Liver (tissue), 9 donors: ENCODE results near the gene PDP2. TPM values are rescaled to one million over a fixed set of nuclear protein-coding genes. Genes with fewer than 3 reads are reported as not detected.

ENCODE experiments used
- DNase-seq: peaks from one replicate; pipeline ENCODE4 v3.0.0-alpha.2; 2017; ENCODE audit warnings: low spot score
- H3K27ac ChIP-seq, 2 donors: one replicate each; pipeline ENCODE4 v1.7.0; 2013; ENCODE audit warnings: inconsistent platforms in 2 of 2, low read length in 2 of 2, control low read depth in 1 of 2, low read depth in 1 of 2, mild to moderate bottlenecking in 1 of 2
- H3K27me3 ChIP-seq, 4 donors: one replicate each; pipeline versions ENCODE4 v1.6.1 to v1.7.0; 2013; ENCODE audit warnings: low read length in 3 of 4, inconsistent platforms in 1 of 4, mild to moderate bottlenecking in 1 of 4, moderate library complexity in 1 of 4; ENCODE audit not compliant: control insufficient read depth in 4 of 4, insufficient read depth in 4 of 4
- H3K36me3 ChIP-seq, 4 donors: one replicate each; pipeline versions ENCODE4 v1.6.1 to v1.7.0; 2013; ENCODE audit warnings: low read length in 3 of 4, mild to moderate bottlenecking in 3 of 4, low read depth in 1 of 4, moderate library complexity in 1 of 4; ENCODE audit not compliant: control insufficient read depth in 4 of 4, insufficient read depth in 3 of 4
- H3K4me1 ChIP-seq, 4 donors: one replicate each; pipeline versions ENCODE4 v1.6.1 to v1.7.0; 2013; ENCODE audit warnings: low read length in 3 of 4, mild to moderate bottlenecking in 3 of 4, moderate library complexity in 1 of 4; ENCODE audit not compliant: control insufficient read depth in 4 of 4, insufficient read depth in 4 of 4
- H3K4me3 ChIP-seq, 3 donors: one replicate each; pipeline versions ENCODE4 v1.6.1 to v1.7.0; 2013; ENCODE audit warnings: low read length in 3 of 3, control low read depth in 1 of 3, low read depth in 1 of 3, mild to moderate bottlenecking in 1 of 3
- H3K9ac ChIP-seq, 2 donors: one replicate each; pipeline ENCODE4 v1.7.0; 2013; ENCODE audit warnings: low read length in 2 of 2, mild to moderate bottlenecking in 2 of 2, moderate library complexity in 2 of 2, control low read depth in 1 of 2, low read depth in 1 of 2
- H3K9me3 ChIP-seq, 4 donors: one replicate each; pipeline versions ENCODE4 v1.6.1 to v1.7.0; 2013; ENCODE audit warnings: low read length in 3 of 4; ENCODE audit not compliant: control insufficient read depth in 4 of 4
- EGR1 ChIP-seq, 2 donors: IDR thresholded peaks; 2 replicates each; pipeline ENCODE4 v1.6.1; 2016 to 2018; ENCODE audit warnings: antibody characterized with exemption in 2 of 2, low read depth in 2 of 2
- FOXA1 ChIP-seq: IDR thresholded peaks from 2 replicates; pipeline ENCODE4 v1.6.1; 2016; ENCODE audit warnings: antibody characterized with exemption
- GABPA ChIP-seq, 2 donors: IDR thresholded peaks in 1 of 2; conservative IDR thresholded peaks in 1 of 2; 2 replicates each; pipeline ENCODE4 v1.6.1; 2016; ENCODE audit warnings: antibody characterized with exemption in 2 of 2, mild to moderate bottlenecking in 1 of 2, moderate library complexity in 1 of 2
- NR2F2 ChIP-seq: IDR thresholded peaks from 2 replicates; pipeline ENCODE4 v1.6.1; 2016; ENCODE audit warnings: antibody characterized with exemption
- RXRA ChIP-seq, 2 donors: IDR thresholded peaks; 2 replicates each; pipeline ENCODE4 v1.6.1; 2017 to 2018; ENCODE audit warnings: antibody characterized with exemption in 2 of 2, mild to moderate bottlenecking in 1 of 2
- SP1 ChIP-seq: IDR thresholded peaks from 2 replicates; pipeline ENCODE4 v1.6.1; 2018; ENCODE audit warnings: antibody characterized with exemption, mild to moderate bottlenecking
- TAF1 ChIP-seq: conservative IDR thresholded peaks from 2 replicates; pipeline ENCODE4 v1.6.1; 2016; ENCODE audit warnings: antibody characterized with exemption, mild to moderate bottlenecking
- WGBS: extraction: QIAGEN DNeasy Blood & Tissue Kit; methylation state at CpG from one replicate; pipeline ENCODE4 v1.1.7; 2013; 5-methylcytosine and 5-hydroxymethylcytosine counted together
- polyA plus RNA-seq, 2 donors: library from polyadenylated mRNA; stranded (reverse) in 1 of 2; unstranded in 1 of 2; fragments of 200-250 nt in 1 of 2; fragments of >200 nt in 1 of 2; fragmentation: Nextera tagmentation in 1 of 2; extraction: Ambion mirVana in 1 of 2; gene quantifications; one replicate each; pipeline versions ENCODE4 v1.2.1 to v1.2.3, GENCODE V29; 2013 to 2015
- total RNA-seq, 2 donors: library from RNA; depleted of rRNA; stranded (reverse); fragments of >200 nt; gene quantifications; one replicate each; pipeline ENCODE4 v1.2.3, GENCODE V29; 2014
- TF ChIP-seq, protein P1 (sequence below): IDR thresholded peaks from 2 replicates; pipeline ENCODE4 v1.6.1; 2016; ENCODE audit warnings: antibody characterized with exemption
- TF ChIP-seq, protein P2 (sequence below): IDR thresholded peaks from 2 replicates; pipeline ENCODE4 v1.6.1; 2016; ENCODE audit warnings: antibody characterized with exemption
- TF ChIP-seq, protein P3 (sequence below): IDR thresholded peaks from 2 replicates; pipeline ENCODE4 v1.6.1; 2016; ENCODE audit warnings: antibody characterized with exemption, mild to moderate bottlenecking
- TF ChIP-seq, protein P4 (sequence below): fragments of 150-350 bp; IDR thresholded peaks from 2 replicates; pipeline ENCODE4 v1.5.1; 2017; ENCODE audit warnings: improper control_type of control experiment, low read depth, low read length; ENCODE audit not compliant: missing input control
- donor health status: healthy.
- donor health status: healthy.
- donor health status: healthy.
- donor health status: healthy.
- donor health status: healthy.

The PDP2 gene
- total and polyA plus RNA-seq, 4 donors, result 2.3 to 9.4 (median 6.1) TPM

DNA sequence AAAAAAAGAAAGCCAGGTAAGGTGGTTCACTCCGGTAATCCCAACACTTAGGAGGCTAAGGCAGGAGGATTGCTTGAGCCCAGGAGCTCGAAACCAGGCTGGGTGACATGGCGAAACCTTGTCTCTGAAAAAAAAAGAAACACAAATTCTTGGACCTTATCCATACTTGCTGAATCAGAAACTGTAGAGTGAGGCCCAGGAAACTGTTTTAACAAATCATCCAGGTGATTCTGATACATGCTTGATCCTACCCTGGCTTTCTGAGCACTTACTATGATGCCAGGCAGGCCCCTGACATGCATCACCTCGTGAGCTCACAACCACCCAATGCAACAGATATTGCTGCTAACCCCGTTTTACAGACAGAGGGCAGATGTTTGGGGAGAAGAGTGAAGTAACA is 45.6 kb upstream of the PDP2 start:
- H3K4me3 ChIP-seq, result no peak overlapping the region
- no peak overlapping the region for H3K9ac ChIP-seq
- peaks cover 0 to 5% (median 3%) of the 10 kb centered on the region in 4 donors for H3K4me1 ChIP-seq
- H3K9me3 ChIP-seq, result no peaks in the 10 kb centered on the region
- 92% methylated on average over 5 of the region's 5 CpGs for WGBS
- DNase-seq, result no peak
- H3K36me3 ChIP-seq, result no peaks in the 10 kb centered on the region
- H3K27me3 ChIP-seq, result no peaks in the 10 kb centered on the region
- H3K27ac ChIP-seq, result no peak overlapping the region
- TF ChIP-seq, protein P1, sequence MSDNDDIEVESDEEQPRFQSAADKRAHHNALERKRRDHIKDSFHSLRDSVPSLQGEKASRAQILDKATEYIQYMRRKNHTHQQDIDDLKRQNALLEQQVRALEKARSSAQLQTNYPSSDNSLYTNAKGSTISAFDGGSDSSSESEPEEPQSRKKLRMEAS, result no peak
- no peak for TF ChIP-seq GABPA (IDR thresholded peaks at IDR 0.05 in 1 of 2, conservative IDR thresholded peaks at IDR 0.05 in 1 of 2)
- TF ChIP-seq FOXA1, result no peak
- no peak for TF ChIP-seq SP1
- TF ChIP-seq, protein P2, sequence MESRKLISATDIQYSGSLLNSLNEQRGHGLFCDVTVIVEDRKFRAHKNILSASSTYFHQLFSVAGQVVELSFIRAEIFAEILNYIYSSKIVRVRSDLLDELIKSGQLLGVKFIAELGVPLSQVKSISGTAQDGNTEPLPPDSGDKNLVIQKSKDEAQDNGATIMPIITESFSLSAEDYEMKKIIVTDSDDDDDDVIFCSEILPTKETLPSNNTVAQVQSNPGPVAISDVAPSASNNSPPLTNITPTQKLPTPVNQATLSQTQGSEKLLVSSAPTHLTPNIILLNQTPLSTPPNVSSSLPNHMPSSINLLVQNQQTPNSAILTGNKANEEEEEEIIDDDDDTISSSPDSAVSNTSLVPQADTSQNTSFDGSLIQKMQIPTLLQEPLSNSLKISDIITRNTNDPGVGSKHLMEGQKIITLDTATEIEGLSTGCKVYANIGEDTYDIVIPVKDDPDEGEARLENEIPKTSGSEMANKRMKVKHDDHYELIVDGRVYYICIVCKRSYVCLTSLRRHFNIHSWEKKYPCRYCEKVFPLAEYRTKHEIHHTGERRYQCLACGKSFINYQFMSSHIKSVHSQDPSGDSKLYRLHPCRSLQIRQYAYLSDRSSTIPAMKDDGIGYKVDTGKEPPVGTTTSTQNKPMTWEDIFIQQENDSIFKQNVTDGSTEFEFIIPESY, result no peak
- no peak for TF ChIP-seq RXRA (IDR thresholded peaks at IDR 0.05)

DNA sequence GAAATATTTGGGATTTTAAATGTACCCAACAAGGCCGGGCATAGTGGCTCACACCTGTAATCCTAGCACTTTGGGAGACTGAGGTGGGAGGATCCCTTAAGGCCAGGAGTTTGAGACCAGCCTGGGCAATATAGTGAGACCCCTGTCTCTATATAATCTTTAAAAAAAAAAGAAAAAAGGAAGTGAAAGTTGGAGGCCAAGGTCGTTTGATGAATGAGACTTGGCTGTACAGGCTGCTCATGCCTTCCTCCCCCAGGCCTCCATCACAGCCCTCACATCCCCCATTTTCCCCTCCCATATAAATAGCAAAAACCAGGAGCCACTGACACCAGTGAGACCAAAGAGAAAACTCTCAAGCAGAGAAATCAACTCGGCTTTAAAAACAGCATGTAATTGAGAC is 39.4 kb upstream of the PDP2 start:
- Histone ChIP-seq H3K27me3 (peaks cover 2 to 5% (median 4%) of the 10 kb centered on the region in 4 donors), H3K4me3 (no peak overlapping the region), H3K9me3 (no peaks in the 10 kb centered on the region), H3K27ac (no peak overlapping the region), H3K4me1 (peaks cover 5 to 9% (median 8%) of the 10 kb centered on the region in 4 donors), H3K9ac (no peak overlapping the region), H3K36me3 (no peaks in the 10 kb centered on the region)
- TF ChIP-seq NR2F2 (no peak), EGR1 (IDR thresholded peaks at IDR 0.05; ENCODE audit: low read depth in 2 of 2) (no peak), SP1 (no peak), TAF1 (no peak)
- TF ChIP-seq, protein P3, sequence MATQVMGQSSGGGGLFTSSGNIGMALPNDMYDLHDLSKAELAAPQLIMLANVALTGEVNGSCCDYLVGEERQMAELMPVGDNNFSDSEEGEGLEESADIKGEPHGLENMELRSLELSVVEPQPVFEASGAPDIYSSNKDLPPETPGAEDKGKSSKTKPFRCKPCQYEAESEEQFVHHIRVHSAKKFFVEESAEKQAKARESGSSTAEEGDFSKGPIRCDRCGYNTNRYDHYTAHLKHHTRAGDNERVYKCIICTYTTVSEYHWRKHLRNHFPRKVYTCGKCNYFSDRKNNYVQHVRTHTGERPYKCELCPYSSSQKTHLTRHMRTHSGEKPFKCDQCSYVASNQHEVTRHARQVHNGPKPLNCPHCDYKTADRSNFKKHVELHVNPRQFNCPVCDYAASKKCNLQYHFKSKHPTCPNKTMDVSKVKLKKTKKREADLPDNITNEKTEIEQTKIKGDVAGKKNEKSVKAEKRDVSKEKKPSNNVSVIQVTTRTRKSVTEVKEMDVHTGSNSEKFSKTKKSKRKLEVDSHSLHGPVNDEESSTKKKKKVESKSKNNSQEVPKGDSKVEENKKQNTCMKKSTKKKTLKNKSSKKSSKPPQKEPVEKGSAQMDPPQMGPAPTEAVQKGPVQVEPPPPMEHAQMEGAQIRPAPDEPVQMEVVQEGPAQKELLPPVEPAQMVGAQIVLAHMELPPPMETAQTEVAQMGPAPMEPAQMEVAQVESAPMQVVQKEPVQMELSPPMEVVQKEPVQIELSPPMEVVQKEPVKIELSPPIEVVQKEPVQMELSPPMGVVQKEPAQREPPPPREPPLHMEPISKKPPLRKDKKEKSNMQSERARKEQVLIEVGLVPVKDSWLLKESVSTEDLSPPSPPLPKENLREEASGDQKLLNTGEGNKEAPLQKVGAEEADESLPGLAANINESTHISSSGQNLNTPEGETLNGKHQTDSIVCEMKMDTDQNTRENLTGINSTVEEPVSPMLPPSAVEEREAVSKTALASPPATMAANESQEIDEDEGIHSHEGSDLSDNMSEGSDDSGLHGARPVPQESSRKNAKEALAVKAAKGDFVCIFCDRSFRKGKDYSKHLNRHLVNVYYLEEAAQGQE, result no peak
- TF ChIP-seq, protein P2, result no peak
- TF ChIP-seq, protein P4, sequence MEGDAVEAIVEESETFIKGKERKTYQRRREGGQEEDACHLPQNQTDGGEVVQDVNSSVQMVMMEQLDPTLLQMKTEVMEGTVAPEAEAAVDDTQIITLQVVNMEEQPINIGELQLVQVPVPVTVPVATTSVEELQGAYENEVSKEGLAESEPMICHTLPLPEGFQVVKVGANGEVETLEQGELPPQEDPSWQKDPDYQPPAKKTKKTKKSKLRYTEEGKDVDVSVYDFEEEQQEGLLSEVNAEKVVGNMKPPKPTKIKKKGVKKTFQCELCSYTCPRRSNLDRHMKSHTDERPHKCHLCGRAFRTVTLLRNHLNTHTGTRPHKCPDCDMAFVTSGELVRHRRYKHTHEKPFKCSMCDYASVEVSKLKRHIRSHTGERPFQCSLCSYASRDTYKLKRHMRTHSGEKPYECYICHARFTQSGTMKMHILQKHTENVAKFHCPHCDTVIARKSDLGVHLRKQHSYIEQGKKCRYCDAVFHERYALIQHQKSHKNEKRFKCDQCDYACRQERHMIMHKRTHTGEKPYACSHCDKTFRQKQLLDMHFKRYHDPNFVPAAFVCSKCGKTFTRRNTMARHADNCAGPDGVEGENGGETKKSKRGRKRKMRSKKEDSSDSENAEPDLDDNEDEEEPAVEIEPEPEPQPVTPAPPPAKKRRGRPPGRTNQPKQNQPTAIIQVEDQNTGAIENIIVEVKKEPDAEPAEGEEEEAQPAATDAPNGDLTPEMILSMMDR, result no peak
- 54% methylated on average over 3 of the region's 3 CpGs for WGBS
- DNase-seq, result no peak
